Measurements from ENCODE around the gene CACNA1F.

Gene CACNA1F

DNA sequence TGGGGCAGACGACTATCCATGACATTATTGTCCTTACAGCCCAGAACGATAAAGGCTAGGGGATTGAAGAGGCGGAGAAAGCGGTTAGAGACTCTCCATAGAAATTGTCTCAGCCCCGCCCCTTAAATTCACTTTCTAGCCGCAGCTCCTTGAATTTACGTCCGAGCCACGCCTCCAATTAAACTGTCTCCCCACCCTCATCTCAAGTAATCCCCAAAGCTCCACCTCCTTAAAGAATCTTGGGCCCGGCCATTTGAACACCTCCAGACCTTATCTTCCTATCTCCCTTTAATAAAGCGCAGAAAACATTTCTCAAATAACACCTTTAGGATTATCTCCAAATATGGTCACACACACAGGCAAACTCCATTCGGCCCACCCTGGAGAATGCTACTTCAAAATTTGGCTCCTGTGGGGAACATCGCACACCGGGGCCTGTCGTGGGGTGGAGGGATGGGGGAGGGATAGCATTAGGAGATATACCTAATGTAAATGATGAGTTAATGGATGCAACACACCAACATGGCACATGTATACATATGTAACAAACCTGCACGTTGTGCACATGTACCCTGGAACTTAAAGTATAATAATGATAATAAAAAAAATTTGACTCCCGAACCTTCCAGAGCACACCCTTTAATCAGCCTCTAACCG lies 77.8 kb downstream of the CACNA1F start:
- no peak for DNase-seq (ENCODE audit: low read depth in 2 of 2)

Measured in stimulated activated CD8-positive, alpha-beta memory T cell treated with anti-CD3 and anti-CD28 coated beads, Interleukin-15, amount 100 ng/mL, for 4 hours (primary cell).